GM21529 (cell line): ENCODE measurements around the gene RNLS.

Experiments
- ATAC-seq: cut with Tn5 transposase; IDR thresholded peaks from one replicate; pipeline ENCODE4 v1.9.1; 2021; ENCODE audit not compliant: unreplicated experiment

The RNLS gene

GRCh38 chr10:88582806-88583583 lies at the start of gene RNLS:
RNLS (minus strand) TSS chr10:88583318.
- ATAC-seq: peak; percentile 78

GRCh38 chr10:88624840-88625239 lies 41.7 kb upstream of the RNLS start:
- ATAC-seq: no peak

GRCh38 chr10:88623835-88624234 lies 40.7 kb upstream of the RNLS start:
- ATAC-seq: no peak

DNA sequence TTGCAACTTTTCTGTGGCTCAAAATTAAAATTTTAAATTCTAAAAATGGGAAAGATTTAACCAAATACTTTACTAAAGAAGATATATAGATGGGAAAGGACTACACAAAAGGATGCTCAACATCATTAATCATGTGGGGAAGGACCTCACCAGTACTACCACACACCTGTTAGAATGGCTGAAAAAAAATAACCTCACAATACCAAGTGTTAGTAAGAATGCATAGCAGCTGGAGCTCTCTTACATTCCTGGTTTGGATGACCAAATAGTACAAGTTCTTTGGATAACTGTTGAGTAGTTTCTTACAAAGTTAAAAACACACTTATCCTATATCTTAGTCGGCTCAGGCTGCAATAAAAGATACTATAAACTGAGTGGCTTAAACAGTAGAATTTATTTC lies 37.3 kb upstream of the RNLS start:
- no peak for ATAC-seq

DNA sequence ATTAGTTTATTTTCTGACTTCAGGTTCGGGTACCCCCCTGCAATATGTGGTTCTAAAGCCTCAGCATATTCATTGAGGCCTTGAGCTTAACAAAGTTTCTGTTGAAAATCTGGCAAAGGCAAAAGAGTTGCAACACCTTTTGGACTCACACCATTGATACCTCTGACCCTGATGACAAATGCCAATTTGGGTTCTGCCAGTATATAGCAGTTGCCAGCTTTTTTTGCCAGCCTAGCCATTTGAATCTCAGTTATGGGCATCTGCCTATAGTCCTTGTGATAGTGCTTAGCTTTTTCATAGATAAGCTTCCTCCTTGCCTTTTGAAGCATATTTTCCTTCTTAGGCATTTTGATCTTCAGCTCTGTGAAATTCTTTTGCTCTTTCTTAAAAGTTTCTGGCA lies 35.4 kb upstream of the RNLS start:
- ATAC-seq: no peak

DNA sequence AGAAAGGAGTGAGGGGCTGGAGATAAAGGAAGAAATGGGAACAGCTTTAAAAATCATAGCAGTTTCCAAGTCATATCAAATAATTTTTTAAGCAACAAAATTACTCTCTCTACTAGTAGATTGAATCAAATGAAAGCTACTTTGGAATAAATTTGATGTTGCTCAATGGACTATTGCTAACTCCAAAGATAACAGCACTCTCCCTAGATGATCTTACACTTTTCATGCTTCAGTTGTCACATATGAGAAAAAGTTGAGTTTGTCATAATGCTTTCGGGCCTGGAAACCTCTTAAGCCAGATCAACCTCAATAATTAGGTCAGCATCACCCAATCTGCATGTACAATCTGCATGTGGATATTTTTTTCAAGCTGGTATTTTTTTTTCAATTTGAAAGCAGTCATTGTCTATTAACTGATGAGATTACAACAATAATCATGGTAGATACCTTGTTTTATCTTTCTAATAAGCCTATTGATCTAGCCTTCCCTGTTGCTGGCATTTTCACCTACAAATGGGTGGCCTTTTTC lies 34.7 kb upstream of the RNLS start:
- no peak for ATAC-seq

- no peak for ATAC-seq
Observed at GRCh38 chr10:88616250-88616977, 33.3 kb upstream of the RNLS start.

DNA sequence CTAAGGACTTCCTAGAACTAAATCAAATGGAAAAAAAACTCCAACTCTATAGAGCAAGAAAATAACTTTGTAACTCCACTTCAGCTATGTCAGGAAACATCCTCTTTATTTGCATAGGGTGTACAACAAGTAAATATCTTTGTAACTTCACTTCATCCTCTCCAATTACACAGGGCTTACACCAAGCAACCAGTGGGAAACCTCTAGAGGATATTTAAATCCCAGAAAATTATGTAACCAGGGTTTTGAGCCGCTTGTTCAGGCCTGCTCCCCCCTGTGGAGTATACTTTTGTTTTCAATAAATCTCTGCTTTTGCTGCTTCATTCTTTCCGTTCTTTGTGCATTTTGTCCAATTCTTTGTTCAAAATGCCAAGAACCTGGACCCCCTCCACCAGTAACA lies 25.7 kb upstream of the RNLS start:
- no peak for ATAC-seq

- peak; percentile 89 for ATAC-seq
Observed at GRCh38 chr10:88608052-88608732, 25.1 kb upstream of the RNLS start.

- peak; percentile 93 for ATAC-seq
Observed at GRCh38 chr10:88598055-88598454, 14.9 kb upstream of the RNLS start.

- no peak for ATAC-seq
Observed at GRCh38 chr10:88594482-88594881, 11.4 kb upstream of the RNLS start.

DNA sequence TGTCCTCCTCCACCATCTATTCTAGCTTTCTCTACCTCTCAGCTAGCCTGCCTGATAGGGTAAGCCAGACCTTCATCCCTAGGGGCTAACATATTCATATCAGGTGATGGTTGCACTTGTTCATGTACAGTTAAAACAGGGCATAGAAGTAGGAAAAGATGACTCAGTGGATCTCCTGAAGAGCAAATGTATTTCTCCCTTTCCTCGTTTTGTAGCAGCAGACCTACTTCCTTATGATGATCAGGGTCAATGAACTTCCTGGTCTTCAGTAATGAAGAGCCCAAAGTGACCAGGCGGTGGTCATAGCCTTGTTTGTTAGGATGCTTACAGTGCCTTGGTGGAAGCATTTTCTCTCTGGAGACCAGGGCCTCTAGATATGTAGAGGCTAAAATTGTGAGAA lies 9.8 kb upstream of the RNLS start:
- ATAC-seq: no peak

- no peak for ATAC-seq
Observed at GRCh38 chr10:88592381-88592780, 9.3 kb upstream of the RNLS start.

- ATAC-seq: no peak
Observed at GRCh38 chr10:88586462-88586861, 3.3 kb upstream of the RNLS start, which contains the start of gene LIPJ. LIPJ (plus strand) TSS chr10:88586762; CDS start chr10:88590688, 3,926 bp downstream.

GRCh38 chr10:88583584-88583957 lies 453 bp upstream of the RNLS start:
- no peak for ATAC-seq

DNA sequence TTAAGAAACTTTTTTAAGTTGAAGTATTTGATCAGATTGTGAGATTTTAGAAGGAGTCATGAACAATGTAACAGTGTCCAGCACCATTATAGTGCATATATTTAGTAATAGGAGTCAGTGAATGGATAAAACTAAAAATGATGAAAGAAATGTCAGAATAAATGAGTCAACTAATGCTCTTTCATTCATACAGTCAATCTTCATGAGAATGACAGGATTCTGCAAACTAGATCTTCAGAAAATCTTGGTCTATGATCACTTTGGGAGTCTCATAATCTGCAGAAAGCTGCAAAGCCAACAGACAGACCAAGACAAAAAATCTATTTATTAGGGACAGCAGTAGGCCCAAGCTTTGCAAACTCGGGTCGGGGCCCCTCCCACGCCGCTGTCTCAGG lies 710 bp downstream of the RNLS start:
- ATAC-seq: no peak

DNA sequence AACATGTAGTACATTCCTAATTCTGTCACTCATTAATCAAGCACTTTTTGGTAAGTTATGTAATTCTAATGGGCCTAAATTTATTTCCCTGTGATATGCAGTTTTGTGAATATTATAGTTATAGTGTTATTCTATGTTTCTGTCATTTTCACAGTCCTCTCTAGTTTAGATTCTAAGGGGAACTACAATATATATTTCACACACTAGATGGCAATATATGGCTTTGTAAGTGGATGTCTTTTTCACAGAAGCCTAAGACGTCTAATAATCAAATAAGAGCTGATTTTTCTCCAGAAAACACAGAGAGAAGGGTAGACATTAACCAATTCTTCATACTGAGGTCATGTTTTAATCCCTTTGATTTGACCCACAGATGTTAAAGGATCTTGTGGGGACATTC lies 18.0 kb downstream of the RNLS start:
- ATAC-seq: no peak

GRCh38 chr10:88562152-88562551 lies 21.0 kb downstream of the RNLS start:
- no peak for ATAC-seq

- ATAC-seq: no peak
Observed at GRCh38 chr10:88557658-88558057, 25.5 kb downstream of the RNLS start.

- no peak for ATAC-seq
Observed at GRCh38 chr10:88557256-88557655, 25.9 kb downstream of the RNLS start.

DNA sequence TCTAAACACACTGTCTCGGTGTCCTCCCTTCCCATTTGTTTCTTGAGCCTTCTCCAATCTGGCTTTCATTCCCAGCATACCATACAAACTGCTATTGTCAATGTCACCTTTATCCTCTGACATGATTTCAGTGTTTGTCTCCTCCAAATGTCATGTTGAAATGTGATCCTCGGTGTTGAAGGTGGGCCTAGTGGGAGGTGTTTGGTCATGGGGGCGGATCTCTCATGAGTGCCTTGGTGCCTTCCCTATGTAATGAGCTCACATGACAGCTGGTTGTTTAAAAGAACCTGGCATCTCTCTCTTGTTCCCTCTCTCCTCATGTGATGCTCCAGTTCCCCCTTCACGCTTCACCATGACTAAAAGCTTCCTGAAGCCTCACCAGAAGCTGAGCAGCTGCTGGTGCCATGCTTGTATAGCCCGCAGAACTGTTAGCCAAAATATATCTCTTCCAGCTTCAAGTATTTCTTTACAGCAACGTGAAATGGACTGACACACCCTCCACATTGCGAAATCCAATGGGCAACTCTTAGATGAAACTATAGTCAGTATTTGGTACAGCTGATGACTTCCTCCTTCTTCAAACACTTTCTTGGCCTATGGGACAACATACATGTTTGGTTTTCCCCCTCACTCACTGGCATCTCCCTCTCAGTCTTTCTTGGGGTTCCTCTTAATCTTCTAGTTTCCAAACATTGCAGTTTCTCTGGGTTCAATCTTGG lies 27.8 kb downstream of the RNLS start:
- no peak for ATAC-seq
